Neutrophil (primary cell): ENCODE measurements around the gene KREMEN1.

Source experiments
- H3K27ac ChIP-seq: fragments of 200-600 bp; sonication (generic); 2 replicates; pipeline ENCODE4 v1.5.1; 2016; ENCODE audit warnings: mild to moderate bottlenecking, moderate library complexity
- H3K27me3 ChIP-seq: fragments of 200-600 bp; sonication (generic); 2 replicates; pipeline ENCODE4 v1.6.0; 2016; ENCODE audit warnings: mild to moderate bottlenecking
- H3K36me3 ChIP-seq: fragments of 200-600 bp; sonication (generic); 2 replicates; pipeline ENCODE4 v1.5.1; 2017
- H3K4me1 ChIP-seq, 2 experiments: fragments of 200-600 bp in 1 of 2; sonication (generic) in 1 of 2; 1 replicate in 1 of 2; 2 replicates in 1 of 2; pipeline versions ENCODE4 v1.5.1 to v1.6.1; 2013 to 2016; ENCODE audit warnings: low read depth in 1 of 2, low read length in 1 of 2, mild to moderate bottlenecking in 1 of 2, moderate library complexity in 1 of 2; ENCODE audit not compliant: control insufficient read depth in 1 of 2, insufficient read depth in 1 of 2
- H3K4me3 ChIP-seq, 2 experiments: fragments of 200-600 bp in 1 of 2; sonication (generic) in 1 of 2; 1 replicate in 1 of 2; 2 replicates in 1 of 2; pipeline ENCODE4 v1.5.1; 2013 to 2016; ENCODE audit warnings: low read depth in 1 of 2, low read length in 1 of 2, mild to moderate bottlenecking in 1 of 2, moderate library complexity in 1 of 2
- H3K9me3 ChIP-seq: fragments of 200-600 bp; sonication (generic); 2 replicates; pipeline ENCODE4 v1.5.1; 2016
- CTCF ChIP-seq: fragments of 200-600 bp; sonication (generic); IDR thresholded peaks from 2 replicates; pipeline ENCODE4 v1.5.1; 2016; ENCODE audit warnings: antibody characterized with exemption

The KREMEN1 gene

DNA sequence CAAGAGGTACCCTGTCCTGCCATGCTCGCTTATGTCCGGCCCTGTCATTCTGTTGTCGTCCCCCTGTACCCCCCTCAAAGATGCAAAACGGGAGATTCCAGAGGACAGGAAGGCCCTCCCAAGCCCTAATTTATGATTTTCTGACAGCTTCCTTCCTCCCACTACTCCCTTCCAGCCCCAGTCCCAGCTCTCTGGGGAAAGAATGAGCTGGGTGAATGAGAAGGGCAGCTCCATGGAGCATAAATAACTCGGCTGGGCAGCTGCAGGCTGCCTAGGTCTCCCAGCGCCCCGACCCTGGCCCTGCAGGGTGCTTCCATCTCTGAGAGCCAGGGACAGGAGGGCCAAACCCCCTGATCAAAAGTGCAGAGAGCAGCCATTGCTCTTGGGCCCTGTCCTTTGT is 128.9 kb downstream of the KREMEN1 start:
- peaks cover 16 to 26% of the 10 kb centered on the region in 2 experiments for H3K4me1 ChIP-seq
- H3K4me3 ChIP-seq, result no peak overlapping the region
- H3K27ac ChIP-seq, result no peak overlapping the region
- TF ChIP-seq CTCF, result no peak
- no peaks in the 10 kb centered on the region for H3K36me3 ChIP-seq
- H3K9me3 ChIP-seq, result no peaks in the 10 kb centered on the region
- H3K27me3 ChIP-seq, result peaks cover 29% of the 10 kb centered on the region

GRCh38 chr22:29202212-29203192 is 129.7 kb downstream of the KREMEN1 start:
- H3K4me3 ChIP-seq, result no peak overlapping the region
- H3K27me3 ChIP-seq, result peaks cover 36% of the 10 kb centered on the region

DNA sequence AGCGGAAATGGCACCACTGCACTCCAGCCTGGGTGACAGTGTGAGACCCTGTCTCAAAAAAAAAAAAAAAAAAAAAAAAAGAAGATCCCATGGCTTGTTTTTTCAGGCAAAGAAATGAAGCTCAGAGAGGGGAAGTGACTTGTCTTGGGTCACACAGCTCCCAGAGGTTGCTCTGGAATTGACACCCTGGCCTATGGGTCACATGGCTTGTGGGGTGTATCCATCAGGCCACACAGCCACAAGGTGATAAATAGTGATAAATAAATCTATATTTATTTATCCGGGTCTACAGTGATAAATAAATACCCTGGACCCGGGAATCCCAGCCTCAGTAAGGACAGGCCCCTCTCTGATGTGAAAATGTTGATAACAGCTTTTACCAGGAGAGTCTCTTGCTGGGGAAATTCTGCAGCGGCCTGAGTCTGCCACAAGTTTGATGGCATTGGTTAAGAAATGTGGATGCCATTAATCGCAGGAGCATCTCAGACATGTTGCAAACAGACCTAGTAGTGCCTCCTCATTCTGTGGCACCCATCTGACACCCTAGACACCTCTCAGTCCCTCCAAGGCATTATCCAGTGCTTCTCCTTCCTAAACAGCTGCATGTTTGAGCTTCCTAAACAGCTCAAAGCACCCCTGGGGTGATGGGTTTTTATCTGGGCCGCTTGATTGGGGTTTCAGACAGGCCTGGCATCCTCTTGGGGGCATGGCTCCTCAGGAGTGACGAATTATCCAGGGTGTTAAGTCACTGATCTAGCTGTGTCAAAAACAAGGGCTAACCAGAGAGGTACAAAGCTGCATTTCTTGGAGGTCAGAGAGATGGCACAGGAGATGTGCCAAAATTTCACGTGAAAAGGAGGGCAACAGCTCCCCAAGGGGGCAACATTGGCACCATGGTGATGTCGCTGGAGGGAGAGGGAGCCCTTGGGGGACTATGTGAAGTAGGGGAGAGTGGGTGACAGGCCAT is 130.9 kb downstream of the KREMEN1 start:
- H3K27ac ChIP-seq, result no peak overlapping the region
- TF ChIP-seq CTCF, result no peak
- H3K9me3 ChIP-seq, result no peaks in the 10 kb centered on the region
- peaks cover 16 to 26% of the 10 kb centered on the region in 2 experiments for H3K4me1 ChIP-seq
- peaks cover 49% of the 10 kb centered on the region for H3K27me3 ChIP-seq
- no peak overlapping the region for H3K4me3 ChIP-seq
- H3K36me3 ChIP-seq, result no peaks in the 10 kb centered on the region

More at GRCh38 chr22:29202212-29203192, 129.7 kb downstream of the KREMEN1 start:
- no peak for TF ChIP-seq CTCF
- Histone ChIP-seq H3K4me1 (peaks cover 16 to 26% of the 10 kb centered on the region in 2 experiments), H3K36me3 (no peaks in the 10 kb centered on the region), H3K9me3 (no peaks in the 10 kb centered on the region), H3K27ac (no peak overlapping the region)

DNA sequence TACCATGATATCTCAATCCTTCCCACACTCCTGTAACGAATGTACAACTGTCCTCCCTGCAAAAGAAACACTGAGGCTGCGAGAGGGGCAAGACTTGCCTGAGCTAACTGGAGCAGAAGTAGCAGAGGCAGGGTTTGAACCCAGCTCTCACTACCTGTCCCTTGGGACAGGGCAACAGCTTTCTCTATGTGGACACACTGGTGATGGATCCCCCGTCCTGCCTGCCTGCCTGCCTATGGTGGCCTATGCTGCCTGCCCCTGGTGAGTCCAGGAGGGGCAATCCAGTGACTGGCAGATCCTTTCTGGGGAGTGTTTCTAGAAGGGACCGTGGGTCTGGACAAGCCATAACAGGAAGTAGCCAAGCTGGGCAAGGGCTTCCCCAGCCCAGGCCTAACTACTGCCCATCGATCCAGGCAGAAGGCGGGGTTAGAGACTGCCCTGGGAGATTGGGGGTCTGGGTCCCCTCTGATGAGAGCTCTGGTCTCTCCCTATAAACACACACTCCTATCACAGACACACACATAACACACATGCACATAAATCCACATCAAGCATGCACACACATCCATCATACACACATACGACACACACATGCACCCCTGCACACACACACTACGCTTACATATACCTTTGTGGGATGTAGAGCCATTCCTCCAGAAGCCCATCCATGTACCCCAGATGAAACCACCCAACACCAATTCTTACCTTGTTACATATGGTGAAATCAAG is 131.8 kb downstream of the KREMEN1 start:
- Histone ChIP-seq H3K9me3 (no peaks in the 10 kb centered on the region), H3K4me1 (peaks cover 16 to 26% of the 10 kb centered on the region in 2 experiments), H3K36me3 (no peaks in the 10 kb centered on the region), H3K27me3 (peaks cover 57% of the 10 kb centered on the region), H3K27ac (no peak overlapping the region), H3K4me3 (no peak overlapping the region)
- TF ChIP-seq CTCF, result no peak

- no peaks in the 10 kb centered on the region for H3K36me3 ChIP-seq
- no peak overlapping the region for H3K27ac ChIP-seq
- peaks cover 58% of the 10 kb centered on the region for H3K27me3 ChIP-seq
- TF ChIP-seq CTCF, result no peak
- H3K4me3 ChIP-seq, result no peak overlapping the region
- H3K9me3 ChIP-seq, result no peaks in the 10 kb centered on the region
- H3K4me1 ChIP-seq, result peaks cover 16 to 26% of the 10 kb centered on the region in 2 experiments
Measured at GRCh38 chr22:29205252-29205593, 132.4 kb downstream of the KREMEN1 start.
